Stimulated activated CD4-positive, alpha-beta T cell treated with anti-CD3 and anti-CD28 coated beads, Interleukin-1b, Interleukin-23, amount 100 ng/mL, for 48 hours (primary cell): ENCODE results near the gene C1QL1.
"Not testable (repeated sequence)": the region's sequence is repeated elsewhere in the genome, so short reads cannot be mapped to it uniquely, and the experiment has no call there.

Source experiments
- DNase-seq: peaks from one replicate; pipeline ENCODE4 v3.0.0-alpha.2; 2020

The C1QL1 gene

DNA sequence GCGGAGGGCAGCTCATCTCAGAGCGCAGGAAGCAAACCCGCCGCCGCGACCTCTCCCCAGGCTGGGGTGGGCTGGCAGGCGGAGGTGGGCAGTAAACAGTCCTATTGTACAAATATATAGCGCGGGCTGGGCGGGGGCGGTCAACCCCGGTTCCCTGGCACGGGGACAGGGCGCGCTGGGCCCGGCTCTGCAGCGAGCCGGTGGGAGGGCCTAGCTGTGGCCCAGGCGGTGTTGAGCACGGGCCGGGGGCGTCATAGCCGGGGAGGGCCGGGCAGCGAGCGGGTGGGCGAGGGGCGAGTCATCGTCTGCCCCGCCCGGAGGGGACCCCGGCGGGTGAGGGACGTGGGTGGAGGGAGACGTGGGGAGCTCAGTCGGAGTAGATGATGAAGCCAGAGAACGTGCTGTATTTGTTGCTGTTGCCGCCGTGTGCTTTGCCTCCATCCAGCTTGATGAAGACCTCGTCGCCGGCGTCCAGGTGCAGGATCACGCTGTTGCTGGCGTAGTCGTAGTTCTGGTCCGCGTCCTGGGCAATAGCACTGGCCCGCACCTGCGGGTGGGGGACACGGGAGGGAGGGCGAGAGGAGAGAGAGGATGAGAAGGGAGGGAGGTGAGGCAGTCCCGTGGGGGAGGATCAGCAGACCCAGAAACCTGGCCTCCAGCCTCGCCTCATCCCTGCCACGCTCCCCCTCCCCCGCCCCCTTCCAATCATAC lies 8.1 kb downstream of the C1QL1 start:
- no peak for DNase-seq

DNA sequence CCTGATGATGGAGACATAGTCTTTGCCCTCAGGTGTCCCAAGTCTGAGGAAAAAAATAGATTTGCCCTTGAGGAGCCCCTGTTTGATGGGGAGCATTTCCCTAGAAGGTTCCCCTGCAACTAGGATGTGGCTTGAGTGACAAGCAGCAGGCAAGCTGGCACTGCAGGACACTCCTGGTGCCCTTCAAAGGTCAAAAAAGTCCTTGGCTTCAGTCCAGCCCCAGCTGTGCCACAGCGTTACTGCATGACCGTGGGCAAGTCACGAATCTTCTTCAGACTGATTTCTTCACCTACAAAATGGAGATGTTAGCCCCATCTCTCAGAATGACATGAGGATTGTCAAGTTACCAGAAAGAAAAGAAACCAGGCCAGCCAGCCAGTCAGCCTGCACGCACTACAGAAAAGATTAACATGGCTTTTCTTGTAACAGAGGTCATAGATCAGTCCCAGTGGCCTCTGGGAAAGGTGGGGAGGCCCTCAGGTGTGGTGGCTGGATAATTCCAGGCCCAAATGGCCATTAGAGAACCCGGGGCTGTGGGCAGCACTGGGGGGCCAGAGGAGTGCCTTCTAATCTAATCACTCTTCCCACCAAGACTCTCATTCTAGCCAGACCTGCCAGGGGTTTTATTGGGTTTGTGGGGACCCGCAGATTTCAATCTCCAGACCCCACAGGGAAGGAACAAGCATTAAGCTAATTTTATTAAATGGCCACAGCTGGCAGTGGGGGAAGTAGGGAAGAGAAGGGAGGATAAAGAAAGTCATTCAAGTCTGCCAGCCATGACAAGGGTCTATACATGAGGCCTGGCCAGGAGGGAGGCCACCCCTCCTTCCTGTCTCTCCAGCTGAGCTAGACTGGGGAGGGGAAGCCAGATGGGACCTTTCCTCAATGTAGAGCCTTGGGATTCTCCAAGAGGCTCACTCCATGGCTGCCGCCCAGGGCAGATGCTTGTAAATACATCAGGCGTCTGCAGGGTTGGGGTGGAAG lies 10.8 kb downstream of the C1QL1 start:
- DNase-seq, result no peak

DNA sequence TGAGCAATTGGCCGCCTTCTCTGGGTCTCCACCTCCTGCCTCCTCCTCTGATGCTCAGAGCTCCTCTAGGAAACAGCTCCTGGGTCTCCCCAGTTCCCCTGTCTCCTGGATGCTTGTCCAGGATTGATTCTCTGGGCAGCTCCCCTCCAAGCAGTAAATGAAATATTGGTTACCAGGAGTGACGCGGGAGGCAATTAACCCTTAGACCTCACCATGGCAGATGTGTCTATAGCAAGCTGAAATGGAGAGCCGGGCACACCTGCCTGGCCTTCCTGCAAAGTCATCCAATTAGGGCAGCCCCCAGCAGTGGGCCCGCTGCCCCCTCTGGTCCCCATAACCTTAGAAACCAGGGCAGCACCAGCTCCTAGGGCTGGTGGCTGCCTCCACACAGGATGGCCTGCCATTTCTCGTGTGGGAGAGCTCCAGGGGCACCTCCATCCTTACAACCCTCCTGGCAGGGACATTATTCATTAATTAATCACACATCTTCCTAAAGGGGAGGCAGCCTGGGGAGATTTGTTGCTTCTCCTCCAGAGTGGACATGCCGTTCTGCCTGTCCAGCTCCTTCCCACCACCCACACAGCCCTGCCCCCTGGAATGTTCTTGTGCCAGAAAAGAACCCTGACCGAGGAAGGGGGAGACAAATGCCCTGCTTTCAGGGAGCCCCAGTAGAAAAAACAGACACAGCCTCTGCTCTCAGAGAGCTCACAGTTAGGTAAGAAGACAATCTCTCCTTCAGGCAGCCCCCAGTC lies 12.3 kb downstream of the C1QL1 start:
- DNase-seq, result no peak

- no peak for DNase-seq
These were observed 15.1 kb downstream of the C1QL1 start for GRCh38 chr17:44952946-44953475.

- no peak for DNase-seq
These were observed 19.7 kb downstream of the C1QL1 start for GRCh38 chr17:44948315-44948795.

DNA sequence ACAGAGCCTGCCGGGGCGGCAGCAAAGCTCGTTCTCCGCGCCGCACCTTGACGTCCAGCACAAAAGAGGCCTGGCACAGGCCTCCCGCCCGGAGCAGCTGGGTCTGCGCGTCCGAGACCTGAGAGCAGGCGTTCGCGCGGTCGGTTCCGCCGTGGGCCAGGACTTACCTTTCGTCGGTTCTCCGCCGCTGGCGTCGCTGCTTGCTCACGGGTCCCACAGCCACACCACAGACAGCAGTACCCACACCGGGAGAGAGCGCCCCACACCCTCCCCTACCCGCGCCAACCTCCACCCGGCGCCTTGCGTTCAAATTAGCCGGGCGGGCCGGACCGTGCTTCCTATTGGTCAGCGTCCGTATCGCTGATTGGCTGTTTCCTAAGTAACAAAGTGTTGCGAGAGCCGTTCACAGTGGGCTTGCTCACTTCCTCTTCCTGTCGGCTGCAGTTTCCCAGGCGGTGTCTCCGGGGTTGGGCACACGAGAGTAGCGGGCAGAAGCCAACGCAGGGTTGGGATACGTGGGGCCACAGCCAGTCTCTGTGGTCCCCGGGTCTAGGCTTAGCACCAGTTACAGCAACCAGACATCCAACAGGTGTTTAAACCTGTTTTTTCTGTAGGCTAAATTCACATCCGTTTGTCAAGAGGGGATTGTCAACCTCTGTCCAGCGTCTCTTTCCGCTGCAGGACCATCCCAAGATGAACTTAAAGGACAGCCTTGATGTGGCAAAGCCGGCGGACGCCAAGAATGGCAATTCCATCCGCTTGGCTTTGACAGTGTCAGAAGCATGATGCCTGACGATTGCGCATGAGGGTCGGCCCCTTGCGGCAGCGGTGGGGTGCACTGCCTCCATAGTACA lies 20.4 kb downstream of the C1QL1 start, which contains the start of gene KIF18B:
Gene KIF18B, minus strand, starts transcription at position 313 of the 854 bp plus-strand sequence. CDS start 11,429 bp downstream, outside the sequence.
- peak; percentile 94 for DNase-seq

DNA sequence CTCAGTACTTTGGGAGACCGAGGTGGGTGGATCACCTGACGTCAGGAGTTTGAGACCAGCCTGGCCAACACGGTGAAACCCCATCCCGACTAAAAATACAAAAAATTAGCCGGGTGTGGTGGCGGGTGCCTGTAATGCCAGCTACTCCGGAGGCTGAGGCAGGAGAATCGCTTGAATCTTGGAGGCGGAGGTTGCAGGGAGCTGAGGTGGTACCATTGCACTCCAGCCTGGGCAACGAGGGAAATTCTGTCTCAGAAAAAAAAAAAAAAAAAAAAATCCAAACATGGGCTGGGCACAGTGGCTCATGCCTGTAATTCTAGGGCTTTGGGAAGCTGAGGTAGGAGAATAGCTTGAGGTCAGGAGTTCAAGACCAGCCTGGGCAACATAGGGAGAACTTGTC lies 22.5 kb downstream of the C1QL1 start:
- not testable (repeated sequence) for DNase-seq

DNA sequence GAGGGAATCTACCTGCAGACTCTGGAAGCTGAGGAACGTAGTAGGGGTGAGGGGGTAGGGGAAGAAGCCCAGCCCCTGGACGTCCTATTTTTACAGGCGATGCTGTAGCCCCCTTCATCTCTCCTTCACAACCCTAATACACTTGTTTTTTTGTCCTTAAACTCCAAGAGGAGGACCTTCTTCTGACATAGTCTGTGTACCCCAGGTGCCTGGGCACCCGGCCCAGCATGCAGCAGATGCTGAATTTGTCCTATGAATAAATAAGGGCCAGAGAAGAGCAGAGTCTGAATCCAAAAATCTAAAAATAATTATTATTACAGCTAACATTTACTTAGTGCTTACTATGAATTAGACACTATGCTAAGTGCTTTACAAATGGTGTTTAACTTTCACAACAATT lies 25.6 kb downstream of the C1QL1 start:
- DNase-seq, result no peak

- DNase-seq, result no peak
These were observed 26.3 kb downstream of the C1QL1 start for GRCh38 chr17:44941712-44942331.

DNA sequence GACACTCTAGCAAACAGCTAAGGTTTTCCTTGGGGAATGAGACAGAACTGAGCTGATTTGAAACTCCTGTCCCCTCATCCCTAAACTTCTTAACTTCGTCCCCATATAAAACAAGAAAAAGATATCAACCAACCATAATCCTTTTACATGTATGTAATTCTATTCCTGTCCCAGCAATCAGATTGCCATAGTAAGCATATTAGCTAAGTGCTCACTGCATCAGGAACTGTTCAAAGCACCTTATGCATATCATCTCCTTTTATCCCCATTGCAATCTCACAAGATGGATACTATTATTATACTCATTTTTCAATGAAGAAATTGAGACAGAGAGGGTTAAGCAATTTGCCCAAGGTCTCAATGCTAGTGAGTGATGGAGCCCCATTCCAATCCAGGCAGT lies 27.3 kb downstream of the C1QL1 start:
- no peak for DNase-seq

GRCh38 chr17:44940317-44940716 lies 27.8 kb downstream of the C1QL1 start:
- DNase-seq, result no peak

- DNase-seq, result no peak
These were observed 33.0 kb downstream of the C1QL1 start for GRCh38 chr17:44935116-44935515.

DNA sequence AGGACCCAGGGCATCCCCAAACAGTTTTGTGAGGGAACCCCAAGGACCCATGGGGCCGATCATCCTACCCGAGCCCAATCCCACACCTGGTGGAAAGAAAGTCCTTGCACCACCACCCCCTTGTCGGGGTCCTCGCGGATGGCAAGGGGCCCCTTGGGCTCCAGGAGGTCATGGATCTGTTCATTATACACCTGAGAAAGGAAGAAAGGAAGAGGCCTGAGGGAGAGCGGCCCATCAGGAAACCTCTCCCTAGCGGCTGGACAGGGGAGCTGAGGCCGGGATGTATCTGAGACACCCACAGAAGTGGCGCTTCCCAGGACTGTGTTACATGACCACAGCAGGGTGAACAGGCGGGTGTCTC lies 33.4 kb downstream of the C1QL1 start:
- DNase-seq, result no peak

GRCh38 chr17:44933824-44934744 lies 34.0 kb downstream of the C1QL1 start:
- no peak for DNase-seq

DNA sequence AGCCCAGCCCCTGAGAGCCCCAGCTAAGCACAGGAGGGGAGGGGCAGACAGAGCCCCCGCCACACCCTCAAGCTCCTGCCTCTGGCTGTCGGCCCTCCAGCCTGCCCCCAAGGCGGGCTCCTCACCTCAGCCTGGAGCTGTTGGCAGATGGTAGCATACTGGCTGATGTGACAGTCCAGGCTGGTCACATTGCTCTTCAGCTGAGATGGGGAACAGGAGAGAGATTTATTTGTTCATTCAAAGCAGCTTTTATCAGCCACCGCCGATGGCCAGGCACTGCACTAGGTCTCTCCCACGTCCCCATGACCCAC lies 35.4 kb downstream of the C1QL1 start:
- no peak for DNase-seq

- DNase-seq, result no peak
These were observed 35.9 kb downstream of the C1QL1 start for GRCh38 chr17:44932096-44932786.

GRCh38 chr17:44931376-44931775 lies 36.7 kb downstream of the C1QL1 start:
- DNase-seq, result no peak

- no peak for DNase-seq
These were observed 37.4 kb downstream of the C1QL1 start for GRCh38 chr17:44930667-44931066.

GRCh38 chr17:44928950-44929720 lies 39.0 kb downstream of the C1QL1 start:
- no peak for DNase-seq
